K562 (cell line): ENCODE measurements around the gene FKBP7. TPM values are rescaled to one million over a fixed set of nuclear protein-coding genes. Genes with fewer than 3 reads are reported as not detected.

Source experiments
- CREB1 ChIP-seq, 2 experiments: sonication (generic) in 1 of 2; formaldehyde crosslinking in 1 of 2; IDR thresholded peaks; 2 replicates each; pipeline versions ENCODE4 v1.6.1 to v1.8.0; 2012 to 2022; ENCODE audit warnings: inconsistent platforms in 1 of 2, mild to moderate bottlenecking in 1 of 2, missing genetic modification reagents in 1 of 2, moderate library complexity in 1 of 2
- CREB3L1 ChIP-seq: fragments of 450-650 bp; IDR thresholded peaks from 2 replicates; pipeline ENCODE4 v1.6.1; 2014; ENCODE audit warnings: low read depth, mild to moderate bottlenecking, moderate library complexity, borderline replicate concordance
- CREM ChIP-seq: IDR thresholded peaks from 2 replicates; pipeline ENCODE4 v1.6.1; 2014; ENCODE audit warnings: antibody characterized with exemption, low read depth
- CXXC5 ChIP-seq: fragments of 250-450 bp; sonication (Bioruptor Pico); IDR thresholded peaks from 2 replicates; pipeline ENCODE4 v1.8.0; 2022; ENCODE audit warnings: inconsistent platforms, mild to moderate bottlenecking, moderate library complexity
- HDAC2 ChIP-seq: fragments of 450-650 bp; IDR thresholded peaks from 2 replicates; pipeline ENCODE4 v1.6.1; 2016; ENCODE audit warnings: mild to moderate bottlenecking
- JUNB ChIP-seq: fragments of 450-650 bp; formaldehyde crosslinking; conservative IDR thresholded peaks from 2 replicates; pipeline ENCODE4 v1.4.0; 2020; ENCODE audit warnings: mild to moderate bottlenecking
- KDM2B ChIP-seq: fragments of 250-450 bp; sonication (Bioruptor Pico); IDR thresholded peaks from 2 replicates; pipeline ENCODE4 v1.8.0; 2021; ENCODE audit warnings: mild to moderate bottlenecking, moderate library complexity
- KLF16 ChIP-seq: IDR thresholded peaks from 2 replicates; pipeline ENCODE4 v1.6.1; 2016; ENCODE audit warnings: antibody characterized with exemption
- MAFK ChIP-seq: IDR thresholded peaks from 2 replicates; pipeline ENCODE4 v1.6.1; 2011; ENCODE audit warnings: low read length, improper control_type of control experiment
- RUNX1 ChIP-seq: sonication (generic); IDR thresholded peaks from 2 replicates; pipeline ENCODE4 v1.6.1; 2016; ENCODE audit warnings: antibody characterized with exemption, low read depth
- SIX5 ChIP-seq, 2 experiments: IDR thresholded peaks; 2 replicates each; pipeline ENCODE4 v1.6.1; 2011; ENCODE audit warnings: low read length in 2 of 2, borderline replicate concordance in 1 of 2, low read depth in 1 of 2, mild to moderate bottlenecking in 1 of 2, moderate library complexity in 1 of 2; ENCODE audit not compliant: insufficient read depth in 1 of 2
- TCF3 ChIP-seq: sonication (generic); formaldehyde crosslinking; IDR thresholded peaks from 2 replicates; pipeline ENCODE4 v1.4.0; 2020; ENCODE audit warnings: mild to moderate bottlenecking, missing genetic modification reagents
- UBTF ChIP-seq, 2 experiments: IDR thresholded peaks; 2 replicates each; pipeline ENCODE4 v1.6.1; 2012; ENCODE audit warnings: improper control_type of control experiment in 2 of 2, low read depth in 2 of 2, low read length in 2 of 2, borderline replicate concordance in 1 of 2
- ZBTB7A ChIP-seq: IDR thresholded peaks from 2 replicates; pipeline ENCODE4 v1.6.1; 2011; ENCODE audit warnings: low read depth, mild to moderate bottlenecking, low read length, moderate library complexity, borderline replicate concordance; ENCODE audit not compliant: control insufficient read depth
- ZNF511 ChIP-seq: sonication (generic); formaldehyde crosslinking; IDR thresholded peaks from 2 replicates; pipeline ENCODE4 v1.8.0; 2022; ENCODE audit warnings: mild to moderate bottlenecking, missing genetic modification reagents
- polyA plus RNA-seq, 8 experiments: library from polyadenylated mRNA; depleted of rRNA in 4 of 8; stranded (reverse) in 5 of 8; unstranded in 3 of 8; fragments of >200 nt; fragmentation: Nextera tagmentation in 2 of 8; fragmentation: Illumina TruSeq in 1 of 8; extraction: Ambion mirVana in 2 of 8; extraction: Trizol in 1 of 8; gene quantifications; 2 replicates each; pipeline versions ENCODE4 v1.2.1 to v1.2.3, GENCODE V29; 2011 to 2014; ENCODE audit warnings: inconsistent platforms in 1 of 8, missing spikeins in 1 of 8
- total RNA-seq, 7 experiments: library from RNA; depleted of rRNA in 6 of 7; stranded (reverse); fragments of >200 nt in 6 of 7; fragmentation: Illumina TruSeq in 2 of 7; extraction: Trizol in 2 of 7; gene quantifications; 2 replicates each; pipeline versions ENCODE4 v1.2.1 to v1.2.3, GENCODE V29; 2011 to 2021; ENCODE audit warnings: low replicate concordance in 1 of 7
- TF ChIP-seq, protein P1 (sequence below): sonication (generic); formaldehyde crosslinking; IDR thresholded peaks from 2 replicates; pipeline ENCODE4 v1.8.1; 2022; ENCODE audit warnings: missing genetic modification reagents
- TF ChIP-seq, protein P2 (sequence below): fragments of 250-450 bp; sonication (Bioruptor Pico); IDR thresholded peaks from 2 replicates; pipeline ENCODE4 v1.4.0; 2020
- TF ChIP-seq, protein P3 (sequence below): fragments of 250-450 bp; sonication (Bioruptor Pico); IDR thresholded peaks from 2 replicates; pipeline ENCODE4 v1.8.0; 2021; ENCODE audit warnings: borderline replicate concordance, mild to moderate bottlenecking, moderate library complexity; ENCODE audit not compliant: poor library complexity, severe bottlenecking

FKBP7 gene
- total and polyA plus RNA-seq, 9 of the 15 experiments (the other 6 are each of a cell fraction or from before 2014, with no cell fraction given): 6.1 to 23.2 (median 19.0) TPM

DNA sequence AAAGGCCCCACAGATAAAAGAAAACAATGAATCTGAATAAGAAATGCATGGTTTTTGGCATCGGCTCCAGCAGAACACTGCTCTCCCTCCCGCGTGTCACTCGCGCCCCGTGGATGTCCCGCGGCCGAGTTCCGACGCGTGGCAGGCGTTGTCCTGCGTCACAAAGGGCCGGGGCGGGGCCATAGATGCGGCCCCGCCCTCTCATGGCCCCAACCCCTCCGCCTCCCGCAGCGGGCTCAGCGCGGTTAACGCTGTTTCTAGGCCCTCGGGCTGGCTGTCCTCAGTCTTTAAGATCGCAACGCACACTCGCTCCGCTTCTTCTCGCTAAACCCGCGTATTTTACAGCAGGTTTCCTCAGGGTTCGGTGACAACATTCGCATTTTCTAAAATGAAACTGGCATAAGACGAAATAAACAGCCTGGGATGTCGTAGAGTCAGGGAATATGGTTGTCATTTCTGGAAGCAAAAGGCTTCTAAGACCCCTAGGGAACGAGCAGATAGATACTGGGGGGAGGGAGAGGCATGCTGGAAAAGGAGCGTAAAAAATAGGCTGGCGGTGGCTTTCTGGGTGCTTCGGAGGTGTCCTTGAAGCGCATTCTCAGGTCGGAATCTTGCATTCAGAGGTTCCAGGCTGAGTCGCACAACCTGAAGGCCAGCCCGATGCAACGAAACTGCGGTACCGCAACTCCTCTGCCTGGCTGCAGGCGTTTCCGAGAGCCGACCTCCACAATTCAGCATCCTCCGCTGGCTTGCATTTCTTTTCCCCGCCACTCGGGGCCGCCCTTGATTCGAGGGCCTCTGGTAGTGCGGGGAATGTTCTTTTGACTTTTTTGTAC is at the start of gene FKBP7 (continued):
- TF ChIP-seq ZNF511 (CRISPR knock-in tag) (peak; percentile 60), CXXC5 (CRISPR knock-in tag) (peak; percentile 90), JUNB (CRISPR knock-in tag) (no peak), CREB1 (IDR thresholded peaks at IDR 0.05) (peak; percentile 92), CREB1 (CRISPR knock-in tag; IDR thresholded peaks at IDR 0.05) (peak; percentile 86), SIX5 (IDR thresholded peaks at IDR 0.05; ENCODE audit: borderline replicate concordance in 1 of 2, insufficient read depth in 1 of 2, low read depth in 1 of 2, low read length in 2 of 2) (no peak), KDM2B (CRISPR knock-in tag) (peak; percentile 7; the same call in 1 of the 2 replicates), CREM (peak; percentile 92), RUNX1 (peak; percentile 56; the same call in 1 of the 2 replicates), UBTF (IDR thresholded peaks at IDR 0.05; ENCODE audit: borderline replicate concordance in 1 of 2, low read depth in 2 of 2, low read length in 2 of 2) (peak in 1 of 2 experiments; percentile 57; a peak in 1 of 4 replicates), ZBTB7A (0 out of 2 replicates have a peak, but pooled peaks have one; percentile 59), CREB3L1 (peak; percentile 96), MAFK (0 out of 2 replicates have a peak, but pooled peaks have one; percentile 27), TCF3 (CRISPR knock-in tag) (0 out of 2 replicates have a peak, but pooled peaks have one; percentile 10), HDAC2 (peak; percentile 85), KLF16 (peak; percentile 78)
- TF ChIP-seq, protein P1, sequence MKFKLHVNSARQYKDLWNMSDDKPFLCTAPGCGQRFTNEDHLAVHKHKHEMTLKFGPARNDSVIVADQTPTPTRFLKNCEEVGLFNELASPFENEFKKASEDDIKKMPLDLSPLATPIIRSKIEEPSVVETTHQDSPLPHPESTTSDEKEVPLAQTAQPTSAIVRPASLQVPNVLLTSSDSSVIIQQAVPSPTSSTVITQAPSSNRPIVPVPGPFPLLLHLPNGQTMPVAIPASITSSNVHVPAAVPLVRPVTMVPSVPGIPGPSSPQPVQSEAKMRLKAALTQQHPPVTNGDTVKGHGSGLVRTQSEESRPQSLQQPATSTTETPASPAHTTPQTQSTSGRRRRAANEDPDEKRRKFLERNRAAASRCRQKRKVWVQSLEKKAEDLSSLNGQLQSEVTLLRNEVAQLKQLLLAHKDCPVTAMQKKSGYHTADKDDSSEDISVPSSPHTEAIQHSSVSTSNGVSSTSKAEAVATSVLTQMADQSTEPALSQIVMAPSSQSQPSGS (CRISPR knock-in tag): no peak
- TF ChIP-seq, protein P2, sequence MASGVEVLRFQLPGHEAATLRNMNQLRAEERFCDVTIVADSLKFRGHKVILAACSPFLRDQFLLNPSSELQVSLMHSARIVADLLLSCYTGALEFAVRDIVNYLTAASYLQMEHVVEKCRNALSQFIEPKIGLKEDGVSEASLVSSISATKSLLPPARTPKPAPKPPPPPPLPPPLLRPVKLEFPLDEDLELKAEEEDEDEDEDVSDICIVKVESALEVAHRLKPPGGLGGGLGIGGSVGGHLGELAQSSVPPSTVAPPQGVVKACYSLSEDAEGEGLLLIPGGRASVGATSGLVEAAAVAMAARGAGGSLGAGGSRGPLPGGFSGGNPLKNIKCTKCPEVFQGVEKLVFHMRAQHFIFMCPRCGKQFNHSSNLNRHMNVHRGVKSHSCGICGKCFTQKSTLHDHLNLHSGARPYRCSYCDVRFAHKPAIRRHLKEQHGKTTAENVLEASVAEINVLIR (CRISPR knock-in tag): peak; percentile 69
- TF ChIP-seq, protein P3, sequence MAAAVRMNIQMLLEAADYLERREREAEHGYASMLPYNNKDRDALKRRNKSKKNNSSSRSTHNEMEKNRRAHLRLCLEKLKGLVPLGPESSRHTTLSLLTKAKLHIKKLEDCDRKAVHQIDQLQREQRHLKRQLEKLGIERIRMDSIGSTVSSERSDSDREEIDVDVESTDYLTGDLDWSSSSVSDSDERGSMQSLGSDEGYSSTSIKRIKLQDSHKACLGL (CRISPR knock-in tag): no peak
